ENCODE results near the gene NXPH2.

NXPH2 gene

DNA sequence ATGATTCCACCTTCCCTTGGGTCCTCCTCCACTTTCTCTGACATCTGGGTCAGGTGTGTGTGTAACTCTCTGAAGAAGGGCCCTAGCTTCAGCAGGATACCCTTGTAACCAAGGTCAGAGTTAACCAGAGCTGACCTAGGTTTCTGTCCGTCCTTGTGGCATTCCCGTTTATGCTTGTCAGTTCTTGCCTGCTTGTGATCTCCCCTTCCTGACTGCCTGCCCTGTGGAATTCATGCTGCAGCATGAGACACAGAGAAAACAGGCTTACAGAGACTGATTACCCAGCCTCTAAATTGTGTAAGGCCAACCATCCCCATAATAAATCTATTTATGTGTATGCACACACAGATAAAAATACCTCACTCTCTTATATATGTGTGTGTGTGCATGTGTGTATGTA, 22.8 kb downstream of the NXPH2 start:
- TF ChIP-seq, protein P1, sequence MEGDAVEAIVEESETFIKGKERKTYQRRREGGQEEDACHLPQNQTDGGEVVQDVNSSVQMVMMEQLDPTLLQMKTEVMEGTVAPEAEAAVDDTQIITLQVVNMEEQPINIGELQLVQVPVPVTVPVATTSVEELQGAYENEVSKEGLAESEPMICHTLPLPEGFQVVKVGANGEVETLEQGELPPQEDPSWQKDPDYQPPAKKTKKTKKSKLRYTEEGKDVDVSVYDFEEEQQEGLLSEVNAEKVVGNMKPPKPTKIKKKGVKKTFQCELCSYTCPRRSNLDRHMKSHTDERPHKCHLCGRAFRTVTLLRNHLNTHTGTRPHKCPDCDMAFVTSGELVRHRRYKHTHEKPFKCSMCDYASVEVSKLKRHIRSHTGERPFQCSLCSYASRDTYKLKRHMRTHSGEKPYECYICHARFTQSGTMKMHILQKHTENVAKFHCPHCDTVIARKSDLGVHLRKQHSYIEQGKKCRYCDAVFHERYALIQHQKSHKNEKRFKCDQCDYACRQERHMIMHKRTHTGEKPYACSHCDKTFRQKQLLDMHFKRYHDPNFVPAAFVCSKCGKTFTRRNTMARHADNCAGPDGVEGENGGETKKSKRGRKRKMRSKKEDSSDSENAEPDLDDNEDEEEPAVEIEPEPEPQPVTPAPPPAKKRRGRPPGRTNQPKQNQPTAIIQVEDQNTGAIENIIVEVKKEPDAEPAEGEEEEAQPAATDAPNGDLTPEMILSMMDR (IDR thresholded peaks at IDR 0.05; ENCODE audit: low read length), result no peak
- no peak for TF ChIP-seq EZH2 (IDR thresholded peaks at IDR 0.05; ENCODE audit: borderline replicate concordance, low read length)
- H3K9me2 ChIP-seq (ENCODE audit: low read depth, low read length), result no peaks in the 10 kb centered on the region
- no peaks in the 10 kb centered on the region for H3K27me3 ChIP-seq (ENCODE audit: insufficient read depth, low read length)
- no peaks in the 10 kb centered on the region for H3F3A ChIP-seq (ENCODE audit: insufficient read depth, low read length)
- H3K27ac ChIP-seq (ENCODE audit: low read depth, low read length, poor library complexity, severe bottlenecking), result no peak overlapping the region
- H3K9ac ChIP-seq (ENCODE audit: low read length), result no peak overlapping the region
- no peak overlapping the region for H2AFZ ChIP-seq (ENCODE audit: low read length)
- H4K20me1 ChIP-seq (ENCODE audit: insufficient read depth, low read length), result no peaks in the 10 kb centered on the region
- H3K9me3 ChIP-seq (ENCODE audit: low read length), result no peaks in the 10 kb centered on the region
- H3K4me2 ChIP-seq (ENCODE audit: low read length), result no peak overlapping the region
- no peaks in the 10 kb centered on the region for H3K79me2 ChIP-seq (ENCODE audit: insufficient read depth, low read length)
- no peaks in the 10 kb centered on the region for H3K36me3 ChIP-seq (ENCODE audit: insufficient read depth, low read length)
- no peaks in the 10 kb centered on the region for H3K4me1 ChIP-seq (ENCODE audit: insufficient read depth, low read length, severe bottlenecking)
- no peak overlapping the region for H3K4me3 ChIP-seq (ENCODE audit: low read depth, low read length, poor library complexity, severe bottlenecking)

GRCh38 chr2:138752197-138752956, 27.8 kb downstream of the NXPH2 start:
- H3K27ac ChIP-seq (ENCODE audit: low read depth, low read length, poor library complexity, severe bottlenecking), result no peak overlapping the region

DNA sequence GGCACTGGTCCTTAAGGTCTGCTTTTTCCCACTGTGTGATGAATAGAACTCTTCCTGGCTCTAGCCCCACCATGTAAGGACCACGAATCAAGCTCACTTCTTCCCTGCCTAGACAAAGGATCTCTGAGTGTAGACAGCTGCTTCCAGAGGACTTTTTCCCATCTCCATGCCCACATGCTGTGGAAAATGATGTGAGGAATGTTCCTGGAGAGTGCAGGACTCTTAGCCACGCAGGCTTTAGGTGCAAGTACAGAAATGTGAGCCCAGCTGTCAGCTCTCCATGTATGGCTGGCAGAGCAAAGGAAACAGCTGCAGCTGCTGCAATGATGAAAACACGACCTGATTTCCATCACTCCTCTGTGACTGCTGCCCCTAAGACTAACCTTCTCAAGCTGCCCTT, 35.5 kb downstream of the NXPH2 start:
- no peak overlapping the region for H3K27ac ChIP-seq (ENCODE audit: low read depth, low read length, poor library complexity, severe bottlenecking)
- no peaks in the 10 kb centered on the region for H3F3A ChIP-seq (ENCODE audit: insufficient read depth, low read length)
- H3K79me2 ChIP-seq (ENCODE audit: insufficient read depth, low read length), result no peaks in the 10 kb centered on the region
- H3K36me3 ChIP-seq (ENCODE audit: insufficient read depth, low read length), result no peaks in the 10 kb centered on the region
- no peaks in the 10 kb centered on the region for H4K20me1 ChIP-seq (ENCODE audit: insufficient read depth, low read length)
- no peak overlapping the region for H2AFZ ChIP-seq (ENCODE audit: low read length)
- no peaks in the 10 kb centered on the region for H3K4me1 ChIP-seq (ENCODE audit: insufficient read depth, low read length, severe bottlenecking)
- H3K4me2 ChIP-seq (ENCODE audit: low read length), result no peak overlapping the region
- no peaks in the 10 kb centered on the region for H3K9me2 ChIP-seq (ENCODE audit: low read depth, low read length)
- no peak overlapping the region for H3K9ac ChIP-seq (ENCODE audit: low read length)
- TF ChIP-seq, protein P1 (IDR thresholded peaks at IDR 0.05; ENCODE audit: low read length), result no peak
- TF ChIP-seq EZH2 (IDR thresholded peaks at IDR 0.05; ENCODE audit: borderline replicate concordance, low read length), result no peak
- no peaks in the 10 kb centered on the region for H3K27me3 ChIP-seq (ENCODE audit: insufficient read depth, low read length)
- H3K4me3 ChIP-seq (ENCODE audit: low read depth, low read length, poor library complexity, severe bottlenecking), result no peak overlapping the region
- H3K9me3 ChIP-seq (ENCODE audit: low read length), result no peaks in the 10 kb centered on the region

More at GRCh38 chr2:138752197-138752956, 27.8 kb downstream of the NXPH2 start:
- Histone ChIP-seq H3K4me1 (ENCODE audit: insufficient read depth, low read length, severe bottlenecking) (no peaks in the 10 kb centered on the region), H3K4me2 (ENCODE audit: low read length) (no peak overlapping the region), H3K27me3 (ENCODE audit: insufficient read depth, low read length) (no peaks in the 10 kb centered on the region), H3K9me3 (ENCODE audit: low read length) (no peaks in the 10 kb centered on the region), H3F3A (ENCODE audit: insufficient read depth, low read length) (no peaks in the 10 kb centered on the region), H3K79me2 (ENCODE audit: insufficient read depth, low read length) (no peaks in the 10 kb centered on the region), H3K9ac (ENCODE audit: low read length) (no peak overlapping the region), H3K4me3 (ENCODE audit: low read depth, low read length, poor library complexity, severe bottlenecking) (no peak overlapping the region), H3K36me3 (ENCODE audit: insufficient read depth, low read length) (no peaks in the 10 kb centered on the region), H2AFZ (ENCODE audit: low read length) (no peak overlapping the region), H4K20me1 (ENCODE audit: insufficient read depth, low read length) (no peaks in the 10 kb centered on the region), H3K9me2 (ENCODE audit: low read depth, low read length) (no peaks in the 10 kb centered on the region)
- TF ChIP-seq, protein P1 (IDR thresholded peaks at IDR 0.05; ENCODE audit: low read length), result no peak
- no peak for TF ChIP-seq EZH2 (IDR thresholded peaks at IDR 0.05; ENCODE audit: borderline replicate concordance, low read length)
